B cell (primary cell): ENCODE data around the gene RANBP3. TPM values are rescaled to one million over a fixed set of nuclear protein-coding genes. Genes with fewer than 3 reads are reported as not detected.

Source experiments
- ATAC-seq: fragments of 200-7000 bp; cut with Tn5 transposase; one replicate; pipeline ENCODE4 v1.10.0; 2021; ENCODE audit warnings: low read depth, mild to moderate bottlenecking, moderate number of reproducible peaks, moderate library complexity
- CTCF ChIA-PET: fragments of 350-600 bp; sonication (Branson Sonifier 250); formaldehyde crosslinking; loops from one replicate; lab custom pipeline; 2021; ENCODE audit warnings: antibody characterized with exemption, inconsistent platforms; lab: Charles Lee
- POLR2A ChIA-PET: fragments of 350-600 bp; sonication (Branson Sonifier 250); formaldehyde crosslinking; loops from one replicate; lab custom pipeline; 2021; ENCODE audit warnings: antibody characterized with exemption; lab: Charles Lee
- DNase-seq: peaks from one replicate; pipeline ENCODE4 v3.0.0; 2013
- H2AFZ ChIP-seq: 2 replicates; pipeline ENCODE4 v1.6.1; 2012; ENCODE audit warnings: mild to moderate bottlenecking, low read depth, low read length; ENCODE audit not compliant: insufficient read depth, poor library complexity, severe bottlenecking
- H3K27ac ChIP-seq, 2 donors: 1 replicate in 1 of 2; 2 replicates in 1 of 2; pipeline ENCODE4 v1.5.1; 2012 to 2013; ENCODE audit warnings: low read length in 2 of 2, mild to moderate bottlenecking in 2 of 2, moderate library complexity in 1 of 2
- H3K27me3 ChIP-seq, 4 experiments: fragments of 200-600 bp in 1 of 4; sonication (generic) in 1 of 4; replicated peaks in 1 of 4; 1 replicate in 2 of 4; 2 replicates in 2 of 4; pipeline versions ENCODE4 v1.6.1 to v1.7.0; 2013 to 2016; ENCODE audit warnings: low read length in 3 of 4, mild to moderate bottlenecking in 2 of 4, mixed read lengths in 1 of 4, moderate library complexity in 1 of 4; ENCODE audit not compliant: insufficient read depth in 4 of 4, control insufficient read depth in 3 of 4; ENCODE audit errors: control extremely low read depth in 1 of 4
- H3K36me3 ChIP-seq, 2 experiments: replicated peaks in 1 of 2; 1 replicate in 1 of 2; 2 replicates in 1 of 2; pipeline versions ENCODE4 v1.6.1 to v1.7.1; 2013; ENCODE audit warnings: low read length in 1 of 2; ENCODE audit not compliant: insufficient read depth in 2 of 2, control insufficient read depth in 1 of 2; ENCODE audit errors: control extremely low read depth in 1 of 2, extremely low read depth in 1 of 2
- H3K4me1 ChIP-seq, 2 donors: fragments of 200-600 bp in 1 of 2; sonication (generic) in 1 of 2; 1 replicate in 1 of 2; 2 replicates in 1 of 2; pipeline versions ENCODE4 v1.5.1 to v1.6.1; 2013 to 2017; ENCODE audit warnings: low read length in 2 of 2; ENCODE audit not compliant: control insufficient read depth in 2 of 2, insufficient read depth in 2 of 2
- H3K4me2 ChIP-seq: replicated peaks from 2 replicates; pipeline ENCODE3; 2012; ENCODE audit warnings: mild to moderate bottlenecking, low read depth, low read length; ENCODE audit not compliant: poor library complexity, severe bottlenecking
- H3K4me3 ChIP-seq, 5 experiments: fragments of 200-600 bp in 1 of 5; sonication (generic) in 1 of 5; 1 replicate in 3 of 5; 2 replicates in 2 of 5; pipeline versions ENCODE4 v1.5.1 to v1.7.0; 2011 to 2016; ENCODE audit warnings: low read length in 4 of 5, mild to moderate bottlenecking in 4 of 5, low read depth in 2 of 5, control low read depth in 1 of 5, moderate library complexity in 1 of 5; ENCODE audit not compliant: insufficient read depth in 1 of 5; ENCODE audit errors: control extremely low read depth in 1 of 5, extremely low read depth in 1 of 5
- H3K79me2 ChIP-seq: fragments of 200-600 bp; sonication (generic); one replicate; pipeline ENCODE4 v1.6.0; 2016; ENCODE audit warnings: low read length; ENCODE audit not compliant: control insufficient read depth, insufficient read depth
- H3K9ac ChIP-seq: fragments of 200-600 bp; sonication (generic); 2 replicates; pipeline ENCODE4 v1.6.1; 2017; ENCODE audit warnings: mild to moderate bottlenecking, low read length, moderate library complexity
- H3K9me3 ChIP-seq, 3 donors: one replicate each; pipeline versions ENCODE4 v1.6.1 to v1.7.1; 2013; ENCODE audit warnings: low read length in 2 of 3; ENCODE audit not compliant: control insufficient read depth in 2 of 3, insufficient read depth in 1 of 3; ENCODE audit errors: control extremely low read depth in 1 of 3
- H4K20me1 ChIP-seq: 2 replicates; pipeline ENCODE4 v1.6.0; 2012; ENCODE audit warnings: mild to moderate bottlenecking, low read length; ENCODE audit not compliant: insufficient read depth, control insufficient read depth, poor library complexity, severe bottlenecking
- H3K27ac Mint-ChIP-seq: one replicate; pipeline ENCODE4 v1.8.0; 2021; ENCODE audit warnings: mixed read lengths
- H3K27me3 Mint-ChIP-seq: one replicate; pipeline ENCODE4 v1.8.0; 2021; ENCODE audit warnings: mixed read lengths
- H3K4me1 Mint-ChIP-seq: one replicate; pipeline ENCODE4 v1.8.0; 2021; ENCODE audit warnings: mixed read lengths
- H3K4me3 Mint-ChIP-seq: one replicate; pipeline ENCODE4 v1.8.0; 2021; ENCODE audit warnings: mixed read lengths
- H3K9me3 Mint-ChIP-seq: one replicate; pipeline ENCODE4 v1.8.0; 2022; ENCODE audit warnings: mixed read lengths; ENCODE audit not compliant: insufficient read depth
- EZH2 ChIP-seq: IDR thresholded peaks from 2 replicates; pipeline ENCODE4 v1.6.1; 2012; ENCODE audit warnings: borderline replicate concordance, low read depth, mild to moderate bottlenecking, moderate library complexity, low read length; ENCODE audit not compliant: insufficient read depth, poor library complexity, severe bottlenecking
- WGBS: methylation state at CpG from one replicate; pipeline ENCODE4 v1.1.5; 2013; ENCODE audit warnings: missing lambda C conversion rate; ENCODE audit not compliant: insufficient coverage; 5-methylcytosine and 5-hydroxymethylcytosine counted together
- intact Hi-C: fragments of 100-400 bp; cut with micrococcal nuclease; formaldehyde crosslinking; loops from one replicate; pipeline ENCODE4 v1.10.0; 2022
- polyA plus RNA-seq: library from polyadenylated mRNA; depleted of rRNA; stranded (reverse); fragments of >200 nt; gene quantifications from 2 replicates; pipeline ENCODE4 v1.2.3, GENCODE V29; 2012
- total RNA-seq, 2 donors: library from RNA; stranded (reverse); fragments of 120-200 nt in 1 of 2; gene quantifications; 1 replicate in 1 of 2; 2 replicates in 1 of 2; pipeline versions ENCODE4 v1.2.3 to v1.2.4, GENCODE V29; 2013 to 2022
- TF ChIP-seq, protein P1 (sequence below): fragments of 200-600 bp; IDR thresholded peaks from one replicate; pipeline ENCODE4 v1.8.0; 2022; ENCODE audit warnings: antibody characterized with exemption, mild to moderate bottlenecking

RANBP3 gene
- total and polyA plus RNA-seq, 2 donors (not counting 1 experiment from before 2014, with no cell fraction given) = 86.7 to 91.7 TPM

DNA sequence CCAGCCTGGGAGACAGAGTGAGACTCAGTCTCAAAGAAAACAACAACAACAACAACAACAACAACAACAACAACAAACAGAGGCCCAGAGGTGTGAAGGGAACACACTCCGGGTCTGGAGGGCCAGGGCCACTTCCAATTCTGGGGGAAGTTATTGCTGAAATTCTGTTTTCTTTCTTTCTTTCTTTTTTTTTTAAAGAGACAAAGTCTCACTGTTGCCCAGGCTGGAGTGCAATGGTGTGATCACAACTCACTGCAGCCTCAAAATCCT lies 67.4 kb downstream of the RANBP3 start:
- H3K4me3 Mint-ChIP-seq = no peak overlapping the region
- DNase-seq (no peak), ATAC-seq (no peak)
- Histone ChIP-seq H3K27me3 (no peaks in the 10 kb centered on the region), H3K4me2 (no peak overlapping the region), H3K9me3 (peaks cover 0 to 3% (median 0%) of the 10 kb centered on the region in 3 donors), H3K79me2 (peaks cover 10% of the 10 kb centered on the region), H2AFZ (no peak overlapping the region), H4K20me1 (peaks cover 9% of the 10 kb centered on the region), H3K9ac (no peak overlapping the region), H3K4me1 (peaks cover 3 to 6% of the 10 kb centered on the region in 2 donors), H3K36me3 (peaks cover 0 to 26% of the 10 kb centered on the region in 2 experiments), H3K27ac (no peak overlapping the region), H3K4me3 (no peak overlapping the region)
- CTCF ChIA-PET = no interaction called here
- WGBS = no CpG with 5 or more reads among the region's 1 CpG
- no peaks in the 10 kb centered on the region for H3K27me3 Mint-ChIP-seq
- TF ChIP-seq, protein P1, sequence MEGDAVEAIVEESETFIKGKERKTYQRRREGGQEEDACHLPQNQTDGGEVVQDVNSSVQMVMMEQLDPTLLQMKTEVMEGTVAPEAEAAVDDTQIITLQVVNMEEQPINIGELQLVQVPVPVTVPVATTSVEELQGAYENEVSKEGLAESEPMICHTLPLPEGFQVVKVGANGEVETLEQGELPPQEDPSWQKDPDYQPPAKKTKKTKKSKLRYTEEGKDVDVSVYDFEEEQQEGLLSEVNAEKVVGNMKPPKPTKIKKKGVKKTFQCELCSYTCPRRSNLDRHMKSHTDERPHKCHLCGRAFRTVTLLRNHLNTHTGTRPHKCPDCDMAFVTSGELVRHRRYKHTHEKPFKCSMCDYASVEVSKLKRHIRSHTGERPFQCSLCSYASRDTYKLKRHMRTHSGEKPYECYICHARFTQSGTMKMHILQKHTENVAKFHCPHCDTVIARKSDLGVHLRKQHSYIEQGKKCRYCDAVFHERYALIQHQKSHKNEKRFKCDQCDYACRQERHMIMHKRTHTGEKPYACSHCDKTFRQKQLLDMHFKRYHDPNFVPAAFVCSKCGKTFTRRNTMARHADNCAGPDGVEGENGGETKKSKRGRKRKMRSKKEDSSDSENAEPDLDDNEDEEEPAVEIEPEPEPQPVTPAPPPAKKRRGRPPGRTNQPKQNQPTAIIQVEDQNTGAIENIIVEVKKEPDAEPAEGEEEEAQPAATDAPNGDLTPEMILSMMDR = no peak
- TF ChIP-seq EZH2 = no peak
- intact Hi-C loops = no loop called here
- no peak overlapping the region for H3K27ac Mint-ChIP-seq
- POLR2A ChIA-PET = no interaction called here
- peaks cover 13% of the 10 kb centered on the region for H3K4me1 Mint-ChIP-seq
- no peaks in the 10 kb centered on the region for H3K9me3 Mint-ChIP-seq

DNA sequence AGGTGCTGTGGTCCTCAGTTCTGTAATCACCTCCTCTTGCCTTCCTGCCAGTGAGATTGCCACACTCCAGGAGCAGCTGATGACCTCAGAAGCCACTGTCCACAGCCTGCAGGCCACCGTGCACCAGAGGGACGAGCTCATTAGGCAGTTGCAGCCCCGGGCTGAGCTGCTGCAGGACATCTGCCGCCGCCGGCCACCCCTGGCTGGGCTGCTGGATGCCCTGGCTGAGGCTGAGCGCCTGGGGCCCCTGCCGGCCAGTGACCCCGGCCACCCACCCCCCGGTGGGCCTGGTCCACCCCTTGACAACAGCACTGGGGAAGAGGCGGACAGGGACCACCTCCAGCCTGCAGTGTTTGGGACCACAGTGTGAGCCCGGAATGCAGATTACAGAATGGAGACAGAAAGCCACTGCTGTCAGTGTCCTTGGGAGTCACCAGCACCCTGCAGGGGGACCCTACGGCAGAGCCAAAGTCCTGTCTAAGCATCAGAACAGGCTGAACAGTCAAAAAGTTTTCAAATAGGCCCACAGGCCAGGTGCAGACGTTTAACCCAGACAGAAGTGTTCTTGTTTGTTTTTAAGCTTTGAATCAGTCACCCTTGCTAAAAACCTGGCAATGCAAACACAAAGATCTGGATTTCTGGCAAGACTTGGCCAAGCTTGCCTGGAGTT lies 69.0 kb downstream of the RANBP3 start:
- no peaks in the 10 kb centered on the region for H3K9me3 Mint-ChIP-seq
- ChIA-PET CTCF (no interaction called here), POLR2A (no interaction called here)
- peaks cover 16% of the 10 kb centered on the region for H3K4me1 Mint-ChIP-seq
- Histone ChIP-seq H3K79me2 (peaks cover 13% of the 10 kb centered on the region), H3K36me3 (peaks cover 0 to 13% of the 10 kb centered on the region in 2 experiments), H3K4me3 (no peak overlapping the region), H3K4me2 (no peak overlapping the region), H3K27ac (no peak overlapping the region), H4K20me1 (peaks cover 12% of the 10 kb centered on the region), H2AFZ (no peak overlapping the region), H3K9me3 (no peaks in the 10 kb centered on the region), H3K27me3 (no peaks in the 10 kb centered on the region), H3K4me1 (peaks cover 5 to 12% of the 10 kb centered on the region in 2 donors), H3K9ac (no peak overlapping the region)
- no peak for TF ChIP-seq EZH2
- TF ChIP-seq, protein P1 = no peak
- H3K27me3 Mint-ChIP-seq = no peaks in the 10 kb centered on the region
- intact Hi-C loops = loop anchor here (5.0 kb wide), 1 partner anchor 102 kb away; the partner anchor contains the start of gene NRTN
- H3K4me3 Mint-ChIP-seq = no peak overlapping the region
- H3K27ac Mint-ChIP-seq = no peak overlapping the region
- DNase-seq (no peak), ATAC-seq (no peak)
- 95% methylated on average over 14 of the region's 14 CpGs for WGBS
